Heart right ventricle (tissue), 16 donors: ENCODE data around the gene TRPM3. TPM values are rescaled to one million over a fixed set of nuclear protein-coding genes. Genes with fewer than 3 reads are reported as not detected.

ENCODE experiments used
- ATAC-seq, 8 donors: fragments of 200-7000 bp; cut with Tn5 transposase; one replicate each; pipeline ENCODE4 v1.9.1; 2020; ENCODE audit warnings: mild to moderate bottlenecking in 8 of 8, moderate library complexity in 8 of 8, moderate number of reproducible peaks in 1 of 8
- DNase-seq, 2 donors: peaks; one replicate each; pipeline ENCODE4 v3.0.0-alpha.2; 2020
- H3K27ac ChIP-seq, 10 donors: fragments of 200-600 bp; sonication (generic) in 2 of 10; one replicate each; pipeline versions ENCODE4 v1.5.0 to v1.8.0; 2020 to 2022; ENCODE audit warnings: mild to moderate bottlenecking in 3 of 10
- H3K27me3 ChIP-seq, 7 donors: fragments of 200-600 bp; one replicate each; pipeline ENCODE4 v1.8.0; 2021 to 2022; ENCODE audit warnings: mild to moderate bottlenecking in 2 of 7
- H3K36me3 ChIP-seq, 9 donors: fragments of 200-600 bp; sonication (generic) in 1 of 9; one replicate each; pipeline versions ENCODE4 v1.5.0 to v1.8.0; 2020 to 2022; ENCODE audit warnings: mild to moderate bottlenecking in 2 of 9
- H3K4me1 ChIP-seq, 9 donors: fragments of 200-600 bp; sonication (generic) in 1 of 9; one replicate each; pipeline versions ENCODE4 v1.5.0 to v1.8.0; 2020 to 2022; ENCODE audit warnings: mild to moderate bottlenecking in 4 of 9
- H3K4me3 ChIP-seq, 10 donors: fragments of 200-600 bp; sonication (generic) in 2 of 10; one replicate each; pipeline versions ENCODE4 v1.5.0 to v1.8.0; 2020 to 2022; ENCODE audit warnings: mild to moderate bottlenecking in 7 of 10, moderate library complexity in 2 of 10
- H3K9me3 ChIP-seq, 11 donors: fragments of 200-600 bp in 10 of 11; sonication (generic) in 2 of 11; one replicate each; pipeline versions ENCODE4 v1.5.0 to v1.8.0; 2013 to 2022; ENCODE audit warnings: mild to moderate bottlenecking in 2 of 11, control low read depth in 1 of 11, moderate library complexity in 1 of 11
- WGBS, 2 donors: extraction: QIAGEN DNeasy Blood & Tissue Kit; methylation state at CpG; one replicate each; pipeline ENCODE4 v1.1.7; 2013; ENCODE audit warnings: inconsistent platforms in 1 of 2; 5-methylcytosine and 5-hydroxymethylcytosine counted together
- intact Hi-C, 10 donors: fragments of 100-400 bp; cut with DNase I; formaldehyde crosslinking; loops; one replicate each; pipeline versions ENCODE4 v1.11.1 to v1.14.2; 2022
- polyA plus RNA-seq, 2 donors: library from polyadenylated mRNA; stranded (reverse); fragments of 200-250 nt; gene quantifications; one replicate each; pipeline ENCODE4 v1.2.3, GENCODE V29; 2013
- total RNA-seq, 10 donors: library from RNA; stranded (reverse); fragmentation: NEBNext Ultra II Directional in 3 of 10; extraction: Animal tissue kit (Norgen Biotek cat#: 25700) in 3 of 10; gene quantifications; one replicate each; pipeline versions ENCODE4 v1.2.1 to v1.2.4, GENCODE V29; 2021 to 2023
- TF ChIP-seq, protein P1 (sequence below), 9 donors: fragments of 200-600 bp; sonication (generic) in 2 of 9; IDR thresholded peaks; one replicate each; pipeline versions ENCODE4 v1.5.0 to v1.8.0; 2021 to 2022; ENCODE audit warnings: antibody characterized with exemption in 9 of 9, mild to moderate bottlenecking in 5 of 9, moderate library complexity in 1 of 9
- donor health status: Arrhythmogenic right ventricular cardiomyopathy.
- donor health status: ischemic (EF 13 %, LVEDD 7.1; RV severe dilation, severe dysfunction).
- donor health status: healthy with polysubstance abuse.
- donor health status: DM: no; HTN: yes; CAD: no.
- donor health status: DM: no; HTN: no; CAD: no.
- donor health status: ischemic (EF 25% LVEDD 6.9; RV normal size, moderate dysfunction).
- donor health status: ischemic (EF 25% LVEDD 5.7; RV mildly dilated, moderate dysfunction).
- donor health status: healthy.
- donor health status: DM: yes; HTN: yes; CAD: no.
- donor health status: Ischemic cardiomyopathy.
- donor health status: ischemic (EF 35%, LVEDD 5.7; RV mildly dilated, moderate dysfunction).
- donor health status: nonischemic (EF 11% LVEDD 7.7; RV severe dilation, severe dysfunction).
- donor health status: DM: yes; HTN: yes; CAD: no.
- donor health status: PGD.
- donor health status: ischemic (EF 29% LVEDD 5.4; RV normal size, mild dysfunction).
- donor health status: nonischemic (EF 23%, LVEDD 6.1; RV moderate dilation, normal function).

TRPM3 gene
- total and polyA plus RNA-seq, 12 donors, result 0.05 to 1.3 (median 0.16) TPM; not detected in 1

DNA sequence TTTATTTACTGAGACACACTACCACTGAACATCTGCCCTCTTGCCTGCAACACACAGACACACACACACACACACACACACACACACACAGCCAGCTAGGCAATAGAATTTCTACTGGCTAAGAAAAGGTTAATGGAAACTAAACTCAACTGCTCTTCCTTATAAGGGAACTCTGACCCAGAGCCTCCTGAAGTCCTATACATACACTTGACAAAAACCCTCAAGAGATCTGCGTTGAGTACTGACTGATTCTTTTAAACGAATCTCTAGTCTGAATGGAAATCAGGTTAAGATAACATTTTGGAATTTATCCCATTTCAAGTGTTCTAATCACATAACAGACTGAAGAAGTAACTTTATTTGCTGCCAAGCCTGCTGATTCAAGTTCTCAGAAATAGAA is 25.9 kb upstream of the TRPM3 start:
- ATAC-seq (peak in 3 of 8 donors; percentile 11 to 65 (median 18)), DNase-seq (no peak)
- H3K36me3 ChIP-seq, result no peaks in the 10 kb centered on the region
- H3K4me3 ChIP-seq, result peak overlapping the region in 1 of 10 donors; percentile 2
- H3K9me3 ChIP-seq, result peaks cover 0 to 17% (median 3%) of the 10 kb centered on the region in 11 donors
- H3K4me1 ChIP-seq, result peaks cover 0 to 16% (median 6%) of the 10 kb centered on the region in 9 donors
- TF ChIP-seq, protein P1, sequence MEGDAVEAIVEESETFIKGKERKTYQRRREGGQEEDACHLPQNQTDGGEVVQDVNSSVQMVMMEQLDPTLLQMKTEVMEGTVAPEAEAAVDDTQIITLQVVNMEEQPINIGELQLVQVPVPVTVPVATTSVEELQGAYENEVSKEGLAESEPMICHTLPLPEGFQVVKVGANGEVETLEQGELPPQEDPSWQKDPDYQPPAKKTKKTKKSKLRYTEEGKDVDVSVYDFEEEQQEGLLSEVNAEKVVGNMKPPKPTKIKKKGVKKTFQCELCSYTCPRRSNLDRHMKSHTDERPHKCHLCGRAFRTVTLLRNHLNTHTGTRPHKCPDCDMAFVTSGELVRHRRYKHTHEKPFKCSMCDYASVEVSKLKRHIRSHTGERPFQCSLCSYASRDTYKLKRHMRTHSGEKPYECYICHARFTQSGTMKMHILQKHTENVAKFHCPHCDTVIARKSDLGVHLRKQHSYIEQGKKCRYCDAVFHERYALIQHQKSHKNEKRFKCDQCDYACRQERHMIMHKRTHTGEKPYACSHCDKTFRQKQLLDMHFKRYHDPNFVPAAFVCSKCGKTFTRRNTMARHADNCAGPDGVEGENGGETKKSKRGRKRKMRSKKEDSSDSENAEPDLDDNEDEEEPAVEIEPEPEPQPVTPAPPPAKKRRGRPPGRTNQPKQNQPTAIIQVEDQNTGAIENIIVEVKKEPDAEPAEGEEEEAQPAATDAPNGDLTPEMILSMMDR (IDR thresholded peaks at IDR 0.05), result no peak
- H3K27ac ChIP-seq, result peak overlapping the region in 2 of 10 donors; percentile 41 to 56
- 10 to 14% methylated on average over 2 of the region's 2 CpGs for WGBS, 2 donors
- intact Hi-C loops, result no loop called here
- no peaks in the 10 kb centered on the region for H3K27me3 ChIP-seq

DNA sequence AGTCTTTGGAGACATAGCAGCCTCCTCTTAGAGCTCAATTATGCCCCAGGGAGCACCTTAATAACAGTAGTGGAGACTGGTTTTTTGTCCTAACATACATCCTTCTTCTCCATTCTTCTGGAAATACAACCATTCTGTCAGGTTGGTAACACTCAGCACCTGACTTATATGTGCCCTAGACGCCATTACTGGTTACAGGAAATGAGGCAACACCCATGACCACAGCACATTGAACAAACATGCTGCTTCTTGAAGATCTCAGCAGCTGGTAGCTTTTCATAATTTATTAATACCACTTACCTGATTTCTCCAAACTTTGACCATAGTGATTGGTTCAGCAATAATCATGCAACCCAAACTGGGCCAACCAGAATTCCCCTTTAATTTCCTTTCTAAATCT is 25.1 kb upstream of the TRPM3 start:
- DNase-seq (no peak), ATAC-seq (no peak)
- 54 to 78% methylated on average over 1 of the region's 1 CpG for WGBS, 2 donors
- peak overlapping the region in 1 of 10 donors; percentile 56 for H3K27ac ChIP-seq
- intact Hi-C loops, result no loop called here
- H3K4me3 ChIP-seq, result no peak overlapping the region
- H3K36me3 ChIP-seq, result no peaks in the 10 kb centered on the region
- peaks cover 0 to 16% (median 6%) of the 10 kb centered on the region in 9 donors for H3K4me1 ChIP-seq
- peaks cover 0 to 17% (median 3%) of the 10 kb centered on the region in 11 donors for H3K9me3 ChIP-seq
- no peaks in the 10 kb centered on the region for H3K27me3 ChIP-seq
- TF ChIP-seq, protein P1 (IDR thresholded peaks at IDR 0.05), result no peak

DNA sequence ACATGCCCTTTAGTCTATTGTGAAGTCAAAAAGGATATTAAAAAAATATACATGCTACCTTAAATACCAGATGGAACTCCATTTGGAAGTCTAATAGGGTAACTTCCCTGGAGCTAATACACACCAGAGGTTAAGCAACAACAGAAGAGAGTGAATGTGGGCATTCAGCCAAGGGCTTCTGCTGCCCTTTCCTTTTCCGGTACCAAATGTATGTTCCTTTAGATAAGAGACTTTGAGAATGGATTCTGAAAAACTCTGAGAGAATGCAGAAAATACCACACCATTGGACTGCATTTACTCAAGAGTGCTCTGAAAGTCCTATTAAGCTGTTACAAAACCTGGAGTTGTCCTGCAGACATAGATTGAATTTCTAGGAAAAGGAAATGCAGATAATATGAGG is 23.8 kb upstream of the TRPM3 start:
- Histone ChIP-seq H3K4me3 (no peak overlapping the region), H3K27ac (no peak overlapping the region), H3K9me3 (peaks cover 0 to 17% (median 3%) of the 10 kb centered on the region in 11 donors), H3K4me1 (peaks cover 0 to 16% (median 6%) of the 10 kb centered on the region in 9 donors), H3K27me3 (no peaks in the 10 kb centered on the region), H3K36me3 (no peaks in the 10 kb centered on the region)
- WGBS, 2 donors, result 3 to 5% methylated on average over 1 of the region's 1 CpG
- intact Hi-C loops, result no loop called here
- TF ChIP-seq, protein P1 (IDR thresholded peaks at IDR 0.05), result no peak
- no peak for ATAC-seq
- peak in 1 of 2 donors; percentile 5 for DNase-seq

DNA sequence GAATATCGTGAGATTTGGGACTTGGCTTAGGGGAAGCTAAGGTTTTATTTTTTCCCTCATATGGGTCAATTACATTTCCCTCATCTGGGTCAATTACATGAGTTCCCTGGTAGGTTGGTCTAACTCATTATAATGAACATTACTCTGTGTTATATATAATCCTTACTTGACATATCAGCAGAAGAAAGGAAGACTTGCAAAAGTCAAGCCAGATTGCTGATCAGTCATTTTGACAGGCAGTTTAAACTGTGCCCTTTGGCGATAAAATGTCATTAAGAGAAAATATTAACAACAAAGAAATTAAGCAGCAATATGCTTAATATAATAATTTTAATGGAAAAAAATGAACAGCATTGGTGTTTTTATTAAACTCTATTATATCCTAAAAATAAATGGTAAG is 23.1 kb upstream of the TRPM3 start:
- 67 to 73% methylated on average over 2 of the region's 2 CpGs for WGBS, 2 donors
- no peaks in the 10 kb centered on the region for H3K27me3 ChIP-seq
- ATAC-seq, result no peak

More for the DNA sequence above, 23.1 kb upstream of the TRPM3 start:
- peaks cover 0 to 16% (median 6%) of the 10 kb centered on the region in 9 donors for H3K4me1 ChIP-seq
- no peak for DNase-seq
- intact Hi-C loops, result no loop called here
- H3K4me3 ChIP-seq, result no peak overlapping the region
- H3K36me3 ChIP-seq, result no peaks in the 10 kb centered on the region
- H3K27ac ChIP-seq, result no peak overlapping the region
- peaks cover 0 to 14% (median 3%) of the 10 kb centered on the region in 11 donors for H3K9me3 ChIP-seq
- TF ChIP-seq, protein P1 (IDR thresholded peaks at IDR 0.05), result no peak
